PC-9 (cell line): ENCODE measurements around the gene SLC35B3. TPM values are rescaled to one million over a fixed set of nuclear protein-coding genes. Genes with fewer than 3 reads are reported as not detected.

Experiments
- BruUV-seq: library from RNA; stranded (reverse); fragments of 400-500 nt; replicated peaks from 2 replicates; lab custom pipeline; 2021; lab: Mats Ljungman, UMichigan
- CTCF ChIA-PET: fragments of 300-600 bp; sonication (Branson Sonifier 250); formaldehyde crosslinking; loops from one replicate; lab custom pipeline; 2022; ENCODE audit warnings: antibody characterized with exemption; lab: Charles Lee
- POLR2A ChIA-PET: fragments of 300-600 bp; sonication (Branson Sonifier 250); formaldehyde crosslinking; loops from one replicate; lab custom pipeline; 2022; ENCODE audit warnings: antibody characterized with exemption; ENCODE audit not compliant: unreplicated experiment; lab: Charles Lee
- DNase-seq, 2 experiments: peaks; one replicate each; pipeline versions ENCODE4 v3.0.0 to v3.0.0-alpha.2; 2015 to 2022; ENCODE audit warnings: mixed read lengths in 1 of 2
- H2AFZ ChIP-seq: fragments of 200-600 bp; sonication (generic); 2 replicates; pipeline ENCODE4 v1.8.1; 2017; ENCODE audit warnings: antibody characterized with exemption
- H3F3A ChIP-seq: fragments of 200-600 bp; sonication (generic); 2 replicates; pipeline ENCODE4 v1.8.1; 2017; ENCODE audit warnings: antibody characterized with exemption, mild to moderate bottlenecking, low read depth; ENCODE audit not compliant: insufficient read depth
- H3K27ac ChIP-seq: fragments of 200-600 bp; sonication (generic); 2 replicates; pipeline ENCODE4 v1.6.1; 2016; ENCODE audit warnings: mixed run types
- H3K27me3 ChIP-seq: fragments of 200-600 bp; sonication (generic); 2 replicates; pipeline ENCODE4 v1.6.1; 2016; ENCODE audit warnings: low read depth, mixed run types; ENCODE audit not compliant: insufficient read depth
- H3K36me3 ChIP-seq: fragments of 200-600 bp; sonication (generic); 2 replicates; pipeline ENCODE4 v1.6.1; 2016; ENCODE audit warnings: low read depth, mixed run types
- H3K4me1 ChIP-seq: fragments of 200-600 bp; sonication (generic); replicated peaks from 2 replicates; pipeline ENCODE4 v1.6.1; 2016; ENCODE audit warnings: mixed run types; ENCODE audit not compliant: insufficient read depth
- H3K4me2 ChIP-seq: fragments of 200-600 bp; sonication (generic); 2 replicates; pipeline ENCODE4 v1.6.1; 2017; ENCODE audit warnings: mixed run types
- H3K4me3 ChIP-seq: fragments of 200-600 bp; sonication (generic); 2 replicates; pipeline ENCODE4 v1.6.1; 2016; ENCODE audit warnings: mixed run types
- H3K79me2 ChIP-seq: fragments of 200-600 bp; sonication (generic); 2 replicates; pipeline ENCODE4 v1.6.1; 2017; ENCODE audit warnings: low read depth, mixed run types
- H3K9me2 ChIP-seq: fragments of 200-600 bp; sonication (generic); 2 replicates; pipeline ENCODE4 v1.8.1; 2017; ENCODE audit warnings: mild to moderate bottlenecking; ENCODE audit not compliant: insufficient read depth
- H3K9me3 ChIP-seq: fragments of 200-600 bp; sonication (generic); 2 replicates; pipeline ENCODE4 v1.8.1; 2016; ENCODE audit warnings: low read depth; ENCODE audit not compliant: insufficient read depth
- H4K20me1 ChIP-seq: fragments of 200-600 bp; sonication (generic); 2 replicates; pipeline ENCODE4 v1.8.1; 2017; ENCODE audit not compliant: insufficient read depth
- CTCF ChIP-seq: fragments of 200-600 bp; sonication (generic); conservative IDR thresholded peaks from 2 replicates; pipeline ENCODE4 v1.6.1; 2017; ENCODE audit warnings: mixed run types, antibody characterized with exemption, mild to moderate bottlenecking, moderate library complexity
- EZH2 ChIP-seq: fragments of 200-600 bp; sonication (generic); IDR thresholded peaks from 2 replicates; pipeline ENCODE4 v1.8.0; 2017; ENCODE audit warnings: antibody characterized with exemption, low read depth
- intact Hi-C: fragments of 100-400 bp; cut with micrococcal nuclease; formaldehyde crosslinking; loops from one replicate; pipeline ENCODE4 v1.10.0; 2022; ENCODE audit not compliant: unreplicated experiment
- total RNA-seq: library from RNA; stranded (reverse); gene quantifications from 2 replicates; pipeline ENCODE4 v1.2.3, GENCODE V29; 2021

The SLC35B3 gene
- total RNA-seq, 1 experiment from 2014 or later, result 16.7 TPM

GRCh38 chr6:8392569-8392968 is 42.8 kb downstream of the SLC35B3 start:
- H3K4me2 ChIP-seq, result no peak overlapping the region
- no peak overlapping the region for H3K27ac ChIP-seq
- no peaks in the 10 kb centered on the region for H3K27me3 ChIP-seq
- H3K9me2 ChIP-seq, result no peaks in the 10 kb centered on the region
- ChIA-PET CTCF (no interaction called here), POLR2A (no interaction called here)
- H2AFZ ChIP-seq, result no peak overlapping the region
- no peaks in the 10 kb centered on the region for H3K9me3 ChIP-seq
- no peak for DNase-seq
- H3K79me2 ChIP-seq, result no peaks in the 10 kb centered on the region
- TF ChIP-seq EZH2, result no peak
- TF ChIP-seq CTCF, result no peak
- no peak overlapping the region for H3K4me3 ChIP-seq
- H3K4me1 ChIP-seq, result no peaks in the 10 kb centered on the region
- no peaks in the 10 kb centered on the region for H3K36me3 ChIP-seq
- intact Hi-C loops, result no loop called here
- no peaks in the 10 kb centered on the region for H3F3A ChIP-seq
- BruUV-seq, result no TSS peak
- H4K20me1 ChIP-seq, result no peaks in the 10 kb centered on the region

GRCh38 chr6:8391934-8392333 is 43.4 kb downstream of the SLC35B3 start:
- H2AFZ ChIP-seq, result no peak overlapping the region
- DNase-seq, result no peak
- H3K79me2 ChIP-seq, result no peaks in the 10 kb centered on the region
- no peaks in the 10 kb centered on the region for H3K4me1 ChIP-seq
- ChIA-PET POLR2A (no interaction called here), CTCF (no interaction called here)
- BruUV-seq, result no TSS peak
- no peak overlapping the region for H3K27ac ChIP-seq
- no peak overlapping the region for H3K4me2 ChIP-seq
- no peaks in the 10 kb centered on the region for H3K9me2 ChIP-seq
- H3K36me3 ChIP-seq, result no peaks in the 10 kb centered on the region
- H4K20me1 ChIP-seq, result no peaks in the 10 kb centered on the region
- TF ChIP-seq EZH2, result no peak
- no peak for TF ChIP-seq CTCF
- H3K9me3 ChIP-seq, result no peaks in the 10 kb centered on the region
- H3K4me3 ChIP-seq, result no peak overlapping the region
- no peaks in the 10 kb centered on the region for H3F3A ChIP-seq
- intact Hi-C loops, result no loop called here
- no peaks in the 10 kb centered on the region for H3K27me3 ChIP-seq

GRCh38 chr6:8389036-8389818 is 46.1 kb downstream of the SLC35B3 start:
- H3K4me1 ChIP-seq, result no peaks in the 10 kb centered on the region
- no peak for DNase-seq
- H3K4me2 ChIP-seq, result no peak overlapping the region
- H4K20me1 ChIP-seq, result no peaks in the 10 kb centered on the region
- ChIA-PET CTCF (no interaction called here), POLR2A (interaction anchor here (0.6 kb wide), 1 partner anchor 1136 kb away, joined by 3 read pairs; no protein-coding TSS in a partner anchor)
- no peak for TF ChIP-seq EZH2
- no peaks in the 10 kb centered on the region for H3K9me3 ChIP-seq
- no peaks in the 10 kb centered on the region for H3K36me3 ChIP-seq
- no peaks in the 10 kb centered on the region for H3K9me2 ChIP-seq
- intact Hi-C loops, result no loop called here
- no TSS peak for BruUV-seq
- no peak overlapping the region for H3K27ac ChIP-seq
- no peak overlapping the region for H3K4me3 ChIP-seq
- no peaks in the 10 kb centered on the region for H3K27me3 ChIP-seq
- no peaks in the 10 kb centered on the region for H3F3A ChIP-seq
- no peaks in the 10 kb centered on the region for H3K79me2 ChIP-seq
- no peak overlapping the region for H2AFZ ChIP-seq
